GM21576 (cell line): ENCODE results near the gene SNX24.

Source experiments
- ATAC-seq: cut with Tn5 transposase; IDR thresholded peaks from one replicate; pipeline ENCODE4 v1.9.1; 2021; ENCODE audit warnings: mild to moderate bottlenecking, moderate library complexity; ENCODE audit not compliant: unreplicated experiment

The SNX24 gene

DNA sequence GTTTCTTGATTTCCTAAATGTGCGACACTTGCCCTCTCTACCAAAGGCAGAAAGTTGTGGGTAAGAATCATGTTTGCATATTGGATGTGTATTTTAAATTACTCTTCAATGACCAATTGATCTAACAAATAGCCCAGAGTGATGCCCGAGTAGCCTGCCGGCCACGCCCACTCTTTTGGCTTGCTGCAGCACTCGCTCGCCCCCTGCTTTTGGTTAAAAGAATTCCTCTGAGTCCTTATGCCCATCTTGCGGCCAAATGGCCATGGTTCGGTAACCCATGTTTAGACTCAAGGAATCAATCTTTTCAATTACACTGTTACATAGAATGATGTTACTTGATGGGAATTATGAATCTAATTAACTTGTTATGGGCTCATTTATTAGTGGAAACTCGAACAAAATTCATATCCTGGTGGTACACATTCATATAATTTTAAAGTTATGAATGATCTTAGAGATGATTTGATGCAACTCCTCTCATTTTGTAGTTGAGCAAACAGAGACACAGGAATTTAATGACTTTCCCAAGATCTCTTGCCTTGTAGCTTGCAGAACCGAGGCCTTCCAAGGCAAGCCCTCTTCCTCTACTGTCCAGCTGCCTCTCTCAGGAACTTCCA is 154.6 kb downstream of the SNX24 start:
- ATAC-seq = peak; percentile 90

DNA sequence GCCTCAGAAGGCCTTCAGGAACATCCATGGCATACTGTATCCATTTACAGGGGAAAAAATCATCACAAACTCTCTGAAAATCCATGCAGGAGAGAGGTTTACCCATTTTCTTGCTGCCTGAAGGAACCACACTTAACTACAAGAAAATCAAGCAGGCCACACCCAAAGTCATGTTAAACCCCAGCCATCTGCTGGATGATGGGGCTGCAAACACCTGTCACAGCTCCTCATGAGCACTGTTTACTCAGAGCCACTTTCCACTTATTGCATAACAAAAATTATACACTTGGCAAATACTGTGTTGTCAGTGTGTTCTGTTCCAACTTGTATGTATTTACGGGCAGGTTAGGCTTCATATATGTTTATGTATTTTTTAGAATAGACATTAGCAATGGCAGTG is 155.3 kb downstream of the SNX24 start:
- ATAC-seq = no peak

DNA sequence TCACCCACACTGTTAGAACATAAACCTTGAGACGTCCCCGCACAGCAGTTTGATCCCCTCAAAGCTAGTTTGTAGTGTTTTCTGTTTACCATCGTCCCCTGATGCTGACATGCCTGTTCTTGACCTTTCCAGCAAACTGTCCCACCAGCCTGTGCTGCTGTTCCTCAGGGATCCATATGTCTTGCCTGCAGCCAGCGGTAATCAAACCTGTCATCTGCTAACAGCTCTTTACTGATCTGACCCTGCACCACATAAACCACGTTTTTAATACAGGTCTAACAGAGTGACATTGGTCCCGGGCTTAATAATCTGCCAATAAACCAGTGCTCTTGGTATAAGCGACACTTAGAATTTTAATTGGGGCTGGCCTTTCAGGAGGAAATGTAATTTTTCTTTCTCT is 156.4 kb downstream of the SNX24 start:
- ATAC-seq = no peak

DNA sequence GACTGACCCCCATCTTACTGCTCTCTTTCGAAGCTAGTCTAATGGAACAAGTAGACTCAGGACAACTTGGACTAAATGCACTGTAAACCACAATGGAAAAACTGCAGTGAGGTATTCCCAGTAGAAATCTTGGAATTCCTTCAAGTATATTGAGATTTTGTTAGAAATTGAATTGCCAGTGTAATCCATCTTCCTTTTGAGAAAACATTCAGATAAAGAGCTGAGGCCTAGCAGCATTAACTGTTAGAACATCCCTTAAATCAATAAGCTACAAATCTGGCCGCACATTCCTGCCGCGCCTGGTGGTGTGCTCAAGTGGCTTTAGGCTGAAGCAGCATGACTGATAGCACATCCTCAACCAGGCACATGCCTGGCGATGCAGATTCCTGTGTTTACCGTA is 161.8 kb downstream of the SNX24 start:
- no peak for ATAC-seq

DNA sequence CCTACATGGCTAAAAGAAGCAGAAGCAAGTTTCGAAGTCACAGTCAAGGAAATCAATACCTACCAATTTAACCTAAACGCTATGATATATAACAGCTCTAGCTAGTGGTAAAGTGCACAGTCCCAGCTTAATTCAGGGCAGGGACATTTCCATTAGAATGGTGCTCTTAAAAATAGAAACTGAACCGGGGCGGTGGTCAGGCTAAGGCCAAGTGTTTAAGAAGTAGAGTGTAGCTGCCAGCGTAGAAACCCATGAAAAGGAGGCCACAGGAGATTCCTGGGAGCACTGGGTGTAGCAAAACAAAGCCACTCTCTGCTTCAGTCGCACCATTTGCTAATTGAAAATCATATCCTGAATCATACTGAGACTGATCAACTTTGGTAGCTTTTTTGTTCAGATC is 162.3 kb downstream of the SNX24 start:
- no peak for ATAC-seq

DNA sequence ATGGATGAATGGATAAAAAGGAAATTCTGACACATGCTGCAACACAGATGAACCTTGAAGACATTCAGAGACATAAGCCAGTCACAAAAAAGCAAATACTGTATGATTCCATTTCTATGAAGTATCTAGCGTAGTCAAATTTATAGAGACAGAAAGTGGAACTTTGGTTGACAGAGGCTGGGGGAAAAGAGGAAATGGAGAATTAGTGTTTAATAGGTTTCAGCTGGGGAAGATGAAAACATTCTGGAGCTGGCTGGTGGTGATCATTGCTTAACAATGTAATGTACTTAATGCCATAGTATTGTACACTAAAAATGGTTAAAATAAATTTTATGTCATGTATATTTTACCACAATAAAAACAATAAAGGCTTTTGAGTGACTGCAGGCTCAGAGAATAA is 166.9 kb downstream of the SNX24 start:
- no peak for ATAC-seq

DNA sequence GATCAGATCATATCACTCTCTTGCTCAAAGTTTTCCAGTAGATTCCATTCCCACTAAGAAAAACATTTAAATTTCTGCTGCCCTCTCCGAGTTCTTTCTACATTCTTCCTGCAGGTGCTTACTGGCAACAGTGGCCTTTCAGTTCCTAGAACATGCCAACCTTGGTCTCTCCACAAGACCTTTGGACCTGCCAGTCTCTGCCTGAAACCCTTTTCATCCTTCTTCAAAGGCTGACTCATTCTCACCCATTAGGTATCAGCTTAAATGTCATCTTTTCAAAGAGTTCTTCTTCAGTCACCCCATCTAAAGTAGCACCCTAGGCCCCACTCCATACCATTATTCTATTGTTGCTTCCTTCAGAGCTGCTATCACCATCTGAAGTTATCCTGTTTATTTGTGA is 169.3 kb downstream of the SNX24 start:
- no peak for ATAC-seq

DNA sequence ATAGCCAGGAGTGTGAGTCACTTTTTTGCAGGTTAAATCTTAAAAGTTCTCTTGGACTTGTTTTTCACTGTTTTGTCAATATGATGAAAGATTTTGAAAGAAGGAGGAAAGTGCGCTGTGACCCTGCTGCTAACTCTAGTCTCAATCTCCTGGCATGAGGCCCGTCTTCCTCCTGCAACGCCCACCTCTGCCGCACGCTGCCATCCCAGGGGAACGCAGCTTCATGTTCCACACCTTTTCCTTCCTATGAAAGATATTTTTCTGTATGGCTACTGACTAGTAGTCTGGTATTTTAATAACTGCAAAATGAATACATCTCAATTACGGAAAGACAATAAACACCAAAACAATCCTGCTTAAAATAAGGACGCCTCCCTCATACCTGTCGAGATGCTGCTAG is 182.8 kb downstream of the SNX24 start:
- no peak for ATAC-seq

DNA sequence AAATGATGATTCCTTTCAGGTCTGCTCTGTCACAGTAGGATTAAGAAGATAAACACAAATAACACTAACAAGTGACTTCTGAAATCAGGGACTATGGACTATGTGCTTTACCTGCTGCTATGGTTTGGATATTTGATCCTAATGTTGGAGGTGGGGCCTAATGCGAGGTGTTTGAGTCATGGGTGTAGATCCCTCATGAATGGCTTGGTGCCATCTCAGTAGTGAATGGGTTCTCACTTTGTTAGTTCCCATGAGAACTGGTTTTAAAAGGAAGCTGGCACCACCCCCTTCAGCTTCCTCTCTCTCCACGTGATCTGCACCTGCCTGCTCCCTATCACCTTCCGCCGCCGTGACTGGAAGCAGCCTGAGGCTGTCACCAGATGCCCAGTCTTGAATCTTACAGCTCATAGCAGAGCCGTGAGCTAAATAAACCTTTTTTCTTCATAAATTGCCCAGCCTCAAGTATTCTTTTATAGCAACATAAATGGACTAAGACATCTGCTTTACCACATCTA is 187.8 kb downstream of the SNX24 start:
- ATAC-seq = no peak

DNA sequence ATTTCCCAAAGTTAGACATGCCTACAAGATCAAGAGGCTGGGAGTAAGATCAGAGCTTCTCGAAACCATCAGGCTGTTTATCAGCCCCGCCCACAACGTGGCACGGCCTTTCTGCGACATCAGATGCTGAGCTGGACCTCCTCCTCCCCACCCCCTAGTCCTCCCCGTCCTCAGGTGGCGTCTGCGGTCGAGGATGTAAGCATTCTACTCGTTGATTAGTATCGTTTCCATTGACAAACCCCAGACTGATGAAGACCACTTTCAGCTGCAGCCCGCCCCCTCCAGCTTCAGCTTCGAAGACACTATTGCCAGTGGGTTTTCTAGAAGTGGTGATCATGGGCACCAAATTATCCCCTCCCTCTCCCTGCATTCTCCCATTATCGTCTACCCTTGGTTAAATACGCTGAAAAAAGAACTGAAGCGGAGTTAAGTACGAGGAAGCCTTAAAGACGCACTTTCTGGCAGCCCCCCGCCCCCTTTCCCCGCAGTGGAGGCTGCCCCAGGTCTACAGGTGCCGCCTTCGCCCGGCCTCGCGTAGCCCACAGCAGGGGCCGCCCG is 190.0 kb downstream of the SNX24 start:
- peak; percentile 37 for ATAC-seq

DNA sequence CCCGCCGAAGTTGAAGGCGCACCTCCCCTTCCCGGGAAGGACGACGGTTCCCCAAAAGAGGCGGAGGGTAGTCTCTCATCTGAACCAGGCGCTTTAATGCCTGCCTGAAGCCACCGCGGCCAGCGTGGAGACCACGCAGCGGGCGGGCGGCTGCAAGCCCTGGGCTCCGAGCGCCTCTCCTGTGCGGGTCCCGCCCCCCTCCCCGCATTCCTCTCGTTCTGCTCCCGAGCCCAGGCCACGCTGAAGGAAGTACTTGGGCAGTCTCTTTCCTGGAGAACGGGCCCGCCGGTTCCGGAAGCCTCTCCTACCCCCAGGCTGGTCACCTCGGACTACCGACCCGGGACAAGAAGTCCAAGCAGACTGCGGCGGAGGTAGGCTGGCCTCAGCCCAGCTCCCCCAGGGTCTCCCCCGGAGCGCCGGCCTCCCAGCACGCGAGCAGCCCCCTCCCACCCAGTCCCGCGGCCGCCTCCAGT is 190.5 kb downstream of the SNX24 start:
- peak; percentile 26 for ATAC-seq

DNA sequence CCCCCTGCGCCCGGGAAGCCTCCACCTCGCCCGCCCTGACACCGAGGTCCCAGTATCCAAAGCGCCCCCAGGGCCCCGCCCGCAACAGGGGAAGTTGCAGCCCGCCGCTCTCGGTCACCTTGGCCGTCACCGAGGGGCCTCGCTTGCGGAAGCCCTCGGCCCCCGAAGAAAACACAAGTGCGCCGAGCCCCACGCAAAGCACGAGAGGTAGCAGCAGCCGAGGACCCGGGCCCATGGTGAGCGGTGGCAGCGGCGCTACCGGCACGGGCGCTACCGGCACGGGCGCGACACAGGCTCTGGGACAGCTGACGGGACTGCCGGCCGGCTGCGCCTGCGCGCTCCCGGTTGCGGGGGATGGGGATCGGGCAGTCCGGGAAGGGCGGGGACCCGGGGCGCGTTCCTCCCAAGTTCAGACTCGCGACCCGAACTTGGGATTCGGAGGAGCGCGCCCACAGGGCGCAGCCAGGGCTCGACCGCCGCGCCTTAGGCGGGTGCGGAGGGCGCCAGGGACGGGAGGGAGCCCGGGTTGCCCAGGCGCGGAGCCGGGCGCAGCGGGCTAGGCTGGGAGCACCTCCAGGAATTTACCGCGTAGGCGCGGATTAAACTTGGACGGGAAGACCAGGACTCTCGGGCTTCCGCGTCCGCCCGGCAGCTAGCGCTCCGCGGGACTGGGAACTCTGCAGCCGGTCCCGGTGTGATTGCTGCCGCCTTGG is 191.1 kb downstream of the SNX24 start, which contains the start of gene PPIC:
TSS of gene PPIC (minus strand) at position 335 of the 713 bp plus-strand sequence. CDS start at position 235, 100 bp downstream.
- peak; percentile 48 for ATAC-seq

DNA sequence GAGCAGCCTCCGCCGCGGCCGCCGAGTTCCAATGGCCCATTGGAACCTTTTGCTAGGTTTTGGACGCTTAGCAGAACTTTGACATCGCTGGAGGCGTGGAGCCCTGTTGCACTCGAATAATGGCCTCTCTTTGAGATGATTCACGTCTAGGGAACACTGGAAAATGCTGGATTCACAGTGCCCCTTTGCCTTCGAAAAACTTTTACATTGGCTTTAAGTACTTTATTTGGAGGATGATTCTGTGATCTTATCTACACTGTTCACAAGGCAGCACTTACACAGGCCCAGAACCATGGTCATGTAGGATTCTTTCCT is 191.6 kb downstream of the SNX24 start:
- no peak for ATAC-seq

DNA sequence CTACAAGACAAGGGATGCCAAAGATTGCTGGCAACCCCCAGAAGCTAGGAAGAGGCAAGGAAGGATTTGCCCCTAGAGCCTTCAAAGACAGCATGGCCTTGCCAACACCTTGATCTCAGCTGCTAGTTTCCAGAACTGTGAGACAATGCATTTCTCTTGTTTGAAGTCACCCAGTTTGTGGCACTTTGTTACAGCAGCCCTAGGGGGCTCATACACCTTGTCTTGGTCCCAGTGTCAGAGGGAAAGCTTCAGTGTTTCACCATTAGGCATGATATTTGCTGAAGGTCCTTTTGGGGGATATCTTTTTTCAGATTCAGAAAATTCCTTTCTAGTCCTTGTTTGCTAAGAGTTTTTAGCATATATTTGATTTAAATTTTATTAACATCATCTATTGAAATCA is 194.3 kb downstream of the SNX24 start:
- ATAC-seq = no peak

DNA sequence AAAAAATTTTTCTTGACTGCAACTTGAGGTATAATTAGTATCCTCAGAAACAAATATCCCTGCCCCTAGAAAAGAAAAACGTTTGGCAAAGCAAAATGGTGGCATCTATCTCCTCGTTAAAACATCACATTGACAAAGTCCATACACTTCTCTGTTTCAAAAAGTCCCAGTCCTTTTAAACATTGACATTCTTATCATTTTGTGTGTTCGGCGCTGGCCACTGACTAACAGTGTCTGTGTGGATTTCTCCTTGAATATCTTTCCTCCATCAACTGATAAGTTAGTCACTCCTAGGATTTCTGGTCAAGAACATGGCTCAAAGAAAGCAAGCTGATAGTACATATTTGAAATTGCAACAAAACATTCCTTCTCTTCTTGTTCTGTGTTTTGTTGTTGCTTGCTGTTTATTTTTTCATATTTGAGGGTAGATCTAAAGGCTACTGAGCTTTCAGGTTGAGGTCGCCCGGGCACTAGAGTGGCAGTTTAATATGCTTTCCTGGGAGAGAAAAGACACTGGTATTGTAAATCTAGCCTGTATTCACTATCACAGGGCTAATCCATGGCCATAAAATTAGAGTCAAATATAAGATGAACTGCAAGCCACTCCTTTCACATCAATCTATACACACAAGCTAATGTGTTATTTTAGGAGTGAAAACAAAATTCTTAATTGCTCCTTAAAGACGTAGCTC is 199.7 kb downstream of the SNX24 start:
- no peak for ATAC-seq

DNA sequence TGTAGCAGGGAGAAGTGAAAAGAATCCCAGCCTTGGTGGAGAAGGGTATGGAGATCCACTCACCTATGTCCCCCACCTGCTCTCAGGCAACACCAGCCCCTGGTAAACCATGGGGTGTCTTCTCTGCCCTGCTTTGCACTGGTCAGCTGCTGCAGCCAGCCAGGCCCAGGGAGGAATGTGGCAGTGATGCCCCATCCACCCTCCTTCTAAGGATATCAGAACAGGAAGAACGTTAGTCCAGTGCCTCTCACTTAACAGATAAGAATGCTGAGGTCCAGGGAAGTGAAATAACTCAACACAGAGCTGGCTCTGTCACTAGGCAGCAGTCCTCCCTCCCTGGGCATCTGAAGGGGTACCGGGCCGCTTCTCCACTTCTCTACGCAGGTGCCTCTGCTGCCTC is 200.8 kb downstream of the SNX24 start:
- no peak for ATAC-seq

DNA sequence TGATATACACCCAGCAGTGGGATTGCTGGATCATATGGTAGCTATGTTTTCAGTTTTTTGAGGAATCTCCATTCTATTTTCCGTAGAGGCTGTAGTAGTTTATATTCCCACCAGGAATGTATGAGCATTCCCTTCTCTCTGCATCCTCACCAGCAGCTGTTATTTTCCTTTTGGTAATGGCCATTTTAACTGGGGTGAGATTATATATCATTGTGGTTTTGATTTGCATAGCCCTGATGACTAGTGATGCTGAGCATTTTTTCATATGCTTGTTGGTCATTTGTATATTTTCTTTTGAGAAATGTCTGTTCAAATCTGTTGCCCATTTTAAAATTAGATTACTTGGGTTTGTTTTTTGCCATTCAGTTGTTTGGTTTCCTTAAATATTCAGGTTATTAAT is 202.3 kb downstream of the SNX24 start:
- ATAC-seq = no peak

DNA sequence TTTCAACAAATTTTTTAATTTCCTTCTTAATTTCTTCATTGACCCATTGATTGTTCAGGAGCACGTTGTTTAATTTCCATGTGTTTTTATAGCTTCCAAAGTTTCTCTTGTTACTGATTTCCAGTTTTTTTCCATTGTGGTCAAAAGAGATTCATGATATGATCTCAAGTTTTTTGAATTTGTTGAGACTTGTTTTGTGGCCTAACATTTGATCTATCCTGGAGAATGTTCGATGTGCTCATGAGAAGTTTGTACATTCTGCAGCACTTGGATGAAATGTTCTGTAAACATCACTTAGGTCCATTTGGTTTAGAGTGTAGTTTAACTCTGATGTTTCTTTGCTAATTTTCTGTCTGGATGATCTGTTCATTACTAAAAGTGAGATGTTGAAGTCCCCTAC is 205.8 kb downstream of the SNX24 start:
- no peak for ATAC-seq
